SU-DHL-6 (cell line): ENCODE data around the gene DNM2.

Experiments
- EZH2phosphoT487 ChIP-seq: fragments of 200-600 bp; sonication (generic), shearing (Covaris generic); conservative IDR thresholded peaks from 2 replicates; pipeline ENCODE4 v1.6.1; 2018; ENCODE audit warnings: mild to moderate bottlenecking, antibody characterized with exemption, low read length, moderate library complexity, mixed read lengths
- TF ChIP-seq, protein P1 (sequence below): fragments of 200-600 bp; sonication (generic); IDR thresholded peaks from one replicate; pipeline ENCODE4 v1.5.1; 2017; ENCODE audit warnings: antibody characterized with exemption, mild to moderate bottlenecking, low read length, moderate library complexity; ENCODE audit not compliant: insufficient read depth, poor library complexity, severe bottlenecking

DNA sequence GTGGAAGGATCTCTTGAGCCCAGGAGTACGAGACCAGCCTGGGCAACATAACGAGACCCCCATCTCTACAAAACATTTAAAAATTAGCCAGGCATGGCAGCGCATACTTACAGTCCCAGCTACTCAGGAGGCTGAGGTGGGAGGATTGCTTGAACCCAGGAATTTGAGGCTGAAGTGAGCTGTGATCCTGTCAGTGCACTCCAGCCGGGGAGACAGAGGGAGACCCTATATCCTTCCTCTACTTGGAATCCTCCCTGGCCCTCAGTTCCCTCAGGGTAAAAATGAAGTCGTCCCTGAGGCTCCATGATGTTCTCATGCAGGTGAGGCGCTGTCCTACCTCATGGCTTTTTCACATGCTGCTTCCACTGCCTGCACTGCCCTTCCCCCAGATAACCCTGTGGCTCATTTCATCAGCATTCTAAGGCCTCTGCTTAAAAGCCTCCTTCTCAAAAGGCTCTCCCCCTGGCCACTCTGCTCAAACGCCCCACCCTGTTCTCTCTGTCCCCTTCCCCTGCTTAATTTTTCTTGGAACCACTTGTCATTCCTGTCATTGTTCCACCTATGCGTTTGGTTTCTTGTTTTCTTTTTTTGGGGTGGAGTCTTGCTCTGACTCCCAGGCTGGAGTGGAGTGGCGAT is 19.2 kb downstream of the DNM2 start:
- TF ChIP-seq, protein P1, sequence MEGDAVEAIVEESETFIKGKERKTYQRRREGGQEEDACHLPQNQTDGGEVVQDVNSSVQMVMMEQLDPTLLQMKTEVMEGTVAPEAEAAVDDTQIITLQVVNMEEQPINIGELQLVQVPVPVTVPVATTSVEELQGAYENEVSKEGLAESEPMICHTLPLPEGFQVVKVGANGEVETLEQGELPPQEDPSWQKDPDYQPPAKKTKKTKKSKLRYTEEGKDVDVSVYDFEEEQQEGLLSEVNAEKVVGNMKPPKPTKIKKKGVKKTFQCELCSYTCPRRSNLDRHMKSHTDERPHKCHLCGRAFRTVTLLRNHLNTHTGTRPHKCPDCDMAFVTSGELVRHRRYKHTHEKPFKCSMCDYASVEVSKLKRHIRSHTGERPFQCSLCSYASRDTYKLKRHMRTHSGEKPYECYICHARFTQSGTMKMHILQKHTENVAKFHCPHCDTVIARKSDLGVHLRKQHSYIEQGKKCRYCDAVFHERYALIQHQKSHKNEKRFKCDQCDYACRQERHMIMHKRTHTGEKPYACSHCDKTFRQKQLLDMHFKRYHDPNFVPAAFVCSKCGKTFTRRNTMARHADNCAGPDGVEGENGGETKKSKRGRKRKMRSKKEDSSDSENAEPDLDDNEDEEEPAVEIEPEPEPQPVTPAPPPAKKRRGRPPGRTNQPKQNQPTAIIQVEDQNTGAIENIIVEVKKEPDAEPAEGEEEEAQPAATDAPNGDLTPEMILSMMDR: no peak
- TF ChIP-seq EZH2phosphoT487: no peak
